ENCODE measurements around the gene PTPN14. TPM values are rescaled to one million over a fixed set of nuclear protein-coding genes. Genes with fewer than 3 reads are reported as not detected.
"Not testable (repeated sequence)": the region's sequence is repeated elsewhere in the genome, so short reads cannot be mapped to it uniquely, and the experiment has no call there.

Gene PTPN14
- total RNA-seq, 1 donor = under 0.01 TPM

DNA sequence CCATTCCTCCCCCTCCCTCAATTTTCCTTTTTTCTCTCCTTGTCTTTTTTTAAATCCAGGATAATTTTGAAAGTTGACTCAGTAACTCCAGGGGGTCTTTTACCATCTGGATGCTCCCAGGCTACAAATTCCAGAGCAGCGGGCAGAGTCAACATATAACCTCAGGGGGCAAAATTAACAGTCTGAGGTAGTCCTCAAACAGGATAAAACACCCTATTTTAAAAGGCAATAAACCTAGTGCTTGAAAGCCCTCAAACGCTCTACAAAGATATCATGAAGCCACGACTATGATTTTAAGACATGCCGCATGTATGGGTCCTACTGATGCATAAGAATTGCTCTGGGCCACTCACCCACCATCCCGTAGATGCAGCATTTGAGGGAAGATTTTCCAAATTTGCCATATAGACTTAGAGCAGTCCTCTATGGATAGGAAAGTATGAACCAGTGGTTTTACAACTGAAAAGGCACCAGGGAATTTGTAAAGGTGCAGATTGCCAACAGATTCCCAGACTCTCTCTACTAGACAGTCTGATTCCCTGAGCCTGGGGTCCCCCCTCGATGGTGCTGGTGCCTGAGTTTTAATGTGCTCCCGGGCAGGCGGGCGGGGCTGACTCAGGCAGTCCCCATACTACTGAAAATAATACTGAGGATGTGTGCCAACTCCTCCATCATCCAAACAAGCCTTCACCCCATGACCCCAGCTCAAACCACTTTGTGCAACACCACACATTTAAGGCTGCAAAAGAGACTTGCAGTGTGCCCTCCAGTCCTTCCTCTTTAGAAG, 37.2 kb downstream of the PTPN14 start:
- no peaks in the 10 kb centered on the region for H3K4me1 ChIP-seq (ENCODE audit: insufficient read depth, low read length)
- H3K27me3 ChIP-seq (ENCODE audit: insufficient read depth, low read length) = no peaks in the 10 kb centered on the region
- no peaks in the 10 kb centered on the region for H3K9me3 ChIP-seq (ENCODE audit: low read depth, low read length)
- no peak overlapping the region for H3K4me3 ChIP-seq (ENCODE audit: low read length)

DNA sequence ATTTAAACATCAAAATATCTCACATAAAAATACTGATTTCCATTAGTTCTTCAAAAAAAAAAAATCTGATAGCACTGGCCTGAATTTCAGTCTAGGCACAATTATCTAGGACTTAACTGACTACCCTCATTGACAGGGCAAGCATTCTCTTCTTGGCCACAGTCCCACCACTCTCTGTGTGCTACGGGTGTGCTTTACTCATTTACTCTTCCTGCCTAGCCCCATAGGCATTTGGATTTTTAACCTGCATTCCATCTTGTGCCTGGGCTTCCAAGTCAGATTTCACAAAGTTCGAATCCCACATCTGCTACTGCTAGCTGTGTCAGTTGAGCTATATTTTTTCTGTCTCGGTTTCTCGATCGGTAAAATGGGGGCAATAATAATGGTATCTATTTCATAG, 38.0 kb downstream of the PTPN14 start:
- Histone ChIP-seq H3K4me1 (ENCODE audit: insufficient read depth, low read length) (no peaks in the 10 kb centered on the region), H3K27me3 (ENCODE audit: insufficient read depth, low read length) (no peaks in the 10 kb centered on the region), H3K4me3 (ENCODE audit: low read length) (no peak overlapping the region), H3K9me3 (ENCODE audit: low read depth, low read length) (no peaks in the 10 kb centered on the region)

DNA sequence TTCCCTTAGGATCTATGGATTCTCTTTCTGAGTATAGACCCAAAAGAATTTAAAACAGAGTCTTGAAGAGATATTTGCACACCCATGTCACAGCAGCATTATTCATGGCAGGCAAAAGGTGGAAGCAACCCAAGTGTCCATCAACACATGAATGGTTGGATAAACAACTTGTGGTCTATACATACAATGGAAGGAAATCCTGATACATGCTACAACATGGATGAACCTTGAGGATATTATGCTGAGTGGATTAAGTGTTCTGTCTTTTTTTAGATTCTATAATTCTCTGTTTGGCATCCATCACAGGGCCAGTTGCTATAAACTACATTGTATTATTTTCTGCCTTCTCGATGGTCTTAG, 39.8 kb downstream of the PTPN14 start:
- Histone ChIP-seq H3K9me3 (ENCODE audit: low read depth, low read length) (no peaks in the 10 kb centered on the region), H3K4me3 (ENCODE audit: low read length) (no peak overlapping the region), H3K27me3 (ENCODE audit: insufficient read depth, low read length) (no peaks in the 10 kb centered on the region), H3K4me1 (ENCODE audit: insufficient read depth, low read length) (no peaks in the 10 kb centered on the region)

DNA sequence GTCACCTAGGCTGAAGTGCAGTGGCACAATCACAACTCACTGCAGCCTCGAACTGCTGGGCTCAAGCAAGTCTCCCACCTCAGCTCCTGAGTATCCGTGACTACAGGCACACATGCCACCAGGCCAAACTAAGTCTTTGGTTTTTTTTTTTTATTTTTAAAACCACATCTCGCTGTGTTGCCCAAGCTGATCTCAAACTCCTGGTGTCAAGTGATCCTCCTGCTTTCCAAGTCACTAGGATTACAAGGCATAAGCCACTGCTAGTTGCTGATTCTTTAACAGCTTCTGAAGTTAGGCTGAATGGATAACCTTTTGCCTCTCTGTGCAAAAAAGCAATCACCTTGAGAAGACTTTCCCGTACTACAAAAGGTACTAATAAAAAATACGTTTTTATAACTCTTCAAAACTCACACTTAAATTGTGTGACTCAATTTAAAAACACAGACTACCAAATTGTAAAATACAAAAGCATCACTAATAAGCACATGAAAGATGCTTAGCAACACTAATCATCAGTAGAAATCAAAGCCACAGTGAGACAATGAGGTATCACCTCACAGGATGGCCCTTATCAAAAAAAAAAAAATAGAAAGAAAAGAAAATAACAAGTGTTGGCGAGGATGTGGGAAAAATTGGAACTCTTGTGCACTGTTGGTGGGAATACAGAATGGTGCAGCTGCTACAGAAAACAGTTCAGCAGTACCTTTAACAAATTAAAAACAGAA, 40.3 kb downstream of the PTPN14 start:
- no peaks in the 10 kb centered on the region for H3K27me3 ChIP-seq (ENCODE audit: insufficient read depth, low read length)
- H3K9me3 ChIP-seq (ENCODE audit: low read depth, low read length) = no peaks in the 10 kb centered on the region
- no peak overlapping the region for H3K4me3 ChIP-seq (ENCODE audit: low read length)
- no peaks in the 10 kb centered on the region for H3K4me1 ChIP-seq (ENCODE audit: insufficient read depth, low read length)

DNA sequence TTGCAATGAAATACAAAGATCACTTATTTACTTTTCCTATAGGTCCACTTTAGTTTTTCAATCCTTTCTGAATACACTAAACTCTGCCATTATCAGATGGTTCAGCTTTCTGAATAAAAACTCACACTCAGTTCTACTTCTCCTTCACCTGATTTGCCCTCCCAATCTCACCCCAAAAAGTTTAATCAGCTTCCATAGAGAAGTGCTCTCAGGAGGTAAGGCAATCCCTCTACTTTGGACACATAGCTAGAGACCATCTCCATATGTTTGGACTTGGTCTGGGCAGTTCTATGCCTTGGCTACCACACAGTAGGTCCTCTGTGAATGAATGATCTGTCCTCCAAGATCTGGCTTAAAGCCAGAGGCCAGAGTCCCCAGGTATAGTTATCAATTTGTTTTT, 40.9 kb downstream of the PTPN14 start:
- Histone ChIP-seq H3K4me1 (ENCODE audit: insufficient read depth, low read length) (no peaks in the 10 kb centered on the region), H3K9me3 (ENCODE audit: low read depth, low read length) (no peaks in the 10 kb centered on the region), H3K4me3 (ENCODE audit: low read length) (no peak overlapping the region), H3K27me3 (ENCODE audit: insufficient read depth, low read length) (no peaks in the 10 kb centered on the region)

DNA sequence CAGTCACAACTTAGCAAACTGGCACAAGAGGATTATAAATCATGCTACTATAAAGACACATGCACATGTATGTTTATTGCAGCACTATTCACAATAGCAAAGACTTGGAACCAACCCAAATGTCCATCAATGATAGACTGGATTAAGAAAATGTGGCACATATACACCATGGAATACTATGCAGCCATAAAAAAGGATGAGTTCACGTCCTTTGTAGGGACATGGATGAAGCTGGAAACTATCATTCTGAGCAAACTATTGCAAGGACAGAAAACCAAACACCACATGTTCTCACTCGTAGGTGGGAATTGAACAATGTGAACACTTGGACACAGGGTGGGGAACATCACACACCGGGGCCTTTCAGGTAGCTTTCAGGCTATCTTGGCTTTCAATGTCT, 41.8 kb downstream of the PTPN14 start:
- H3K4me1 ChIP-seq (ENCODE audit: insufficient read depth, low read length); H3K9me3 ChIP-seq (ENCODE audit: low read depth, low read length); H3K4me3 ChIP-seq (ENCODE audit: low read length); H3K27me3 ChIP-seq (ENCODE audit: insufficient read depth, low read length): not testable (repeated sequence)

DNA sequence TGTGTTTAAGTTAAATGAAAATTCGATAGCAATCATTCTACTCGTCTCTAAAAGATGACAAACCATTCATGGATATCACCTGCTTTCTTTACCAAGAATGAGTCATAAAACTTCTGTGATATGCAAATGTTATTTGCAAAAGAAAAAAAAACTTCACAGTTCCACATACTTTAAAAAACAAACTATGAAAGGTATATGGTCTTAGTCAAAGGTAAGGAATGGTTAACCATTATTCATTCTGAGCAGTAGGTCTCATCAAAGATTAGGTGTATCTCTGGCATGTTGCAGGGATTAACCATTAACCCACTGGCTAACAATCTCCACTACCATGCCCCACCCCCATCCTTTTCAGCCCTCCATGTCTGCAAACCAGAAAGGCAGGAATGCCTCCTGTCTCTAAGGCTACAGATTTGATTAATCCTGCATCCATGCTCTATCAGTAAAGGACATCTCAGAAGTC, 44.4 kb downstream of the PTPN14 start:
- Histone ChIP-seq H3K9me3 (ENCODE audit: low read depth, low read length) (no peaks in the 10 kb centered on the region), H3K4me1 (ENCODE audit: insufficient read depth, low read length) (no peaks in the 10 kb centered on the region), H3K4me3 (ENCODE audit: low read length) (no peak overlapping the region), H3K27me3 (ENCODE audit: insufficient read depth, low read length) (peaks cover 3% of the 10 kb centered on the region)

DNA sequence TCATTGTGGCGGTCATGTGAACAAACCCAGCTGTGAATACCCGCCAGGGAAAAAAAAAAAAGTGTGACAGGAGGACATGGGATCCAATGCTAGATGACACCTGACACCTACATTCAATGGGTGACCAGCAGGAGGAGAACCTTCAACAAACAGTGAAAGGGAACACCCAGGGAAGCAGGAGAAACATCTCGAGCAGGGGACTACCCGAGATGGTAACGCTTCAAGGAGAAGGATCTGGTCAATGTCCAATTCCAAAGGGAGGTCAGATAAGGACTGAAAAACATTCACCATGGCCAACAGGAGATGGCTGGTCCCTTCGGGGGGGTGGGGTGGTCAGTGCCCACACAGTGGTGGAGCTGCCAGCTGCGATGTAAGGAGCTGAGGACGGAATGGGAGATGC, 46.3 kb downstream of the PTPN14 start:
- Histone ChIP-seq H3K4me3 (ENCODE audit: low read length) (no peak overlapping the region), H3K9me3 (ENCODE audit: low read depth, low read length) (no peaks in the 10 kb centered on the region), H3K27me3 (ENCODE audit: insufficient read depth, low read length) (peaks cover 3% of the 10 kb centered on the region), H3K4me1 (ENCODE audit: insufficient read depth, low read length) (no peaks in the 10 kb centered on the region)

DNA sequence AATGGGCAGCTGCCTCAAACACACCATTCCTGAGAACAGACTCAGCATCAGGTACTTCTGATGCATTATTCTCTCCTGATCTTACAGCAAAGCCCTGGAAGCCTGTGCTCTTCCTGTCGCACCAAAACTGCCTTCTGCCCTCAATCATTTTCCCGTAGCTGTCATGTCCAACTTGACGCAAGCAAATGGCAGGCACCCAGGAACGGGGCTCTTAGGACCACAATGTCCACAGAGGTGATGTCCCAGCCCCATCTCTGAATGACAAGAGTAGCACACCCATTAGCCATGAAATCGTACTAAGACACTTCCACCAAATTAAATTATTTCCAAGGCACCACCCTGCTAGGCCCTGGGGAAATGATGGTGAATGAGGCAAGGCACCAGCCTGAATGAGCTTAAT, 47.1 kb downstream of the PTPN14 start:
- Histone ChIP-seq H3K27me3 (ENCODE audit: insufficient read depth, low read length) (peaks cover 5% of the 10 kb centered on the region), H3K9me3 (ENCODE audit: low read depth, low read length) (no peaks in the 10 kb centered on the region), H3K4me1 (ENCODE audit: insufficient read depth, low read length) (no peaks in the 10 kb centered on the region), H3K4me3 (ENCODE audit: low read length) (no peak overlapping the region)

DNA sequence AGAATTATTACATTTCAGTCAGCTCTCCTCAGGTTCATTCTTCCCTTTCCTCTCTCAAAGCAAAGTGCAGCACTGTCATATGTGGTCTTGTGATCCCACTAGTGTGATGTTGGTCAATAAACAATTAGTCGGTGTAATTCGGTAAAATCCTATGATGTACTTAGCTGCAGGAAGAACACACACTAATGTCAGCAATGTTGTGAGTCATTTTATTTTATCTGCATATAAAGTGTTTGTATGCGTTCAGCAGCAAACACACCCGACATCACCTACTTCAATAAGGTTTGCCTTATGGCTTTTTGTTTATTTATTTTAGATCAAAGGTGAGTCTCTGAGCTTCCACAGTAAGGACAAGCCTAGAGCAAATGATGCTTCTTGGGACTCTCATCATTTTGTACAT, 47.8 kb downstream of the PTPN14 start:
- Histone ChIP-seq H3K27me3 (ENCODE audit: insufficient read depth, low read length) (peaks cover 5% of the 10 kb centered on the region), H3K4me1 (ENCODE audit: insufficient read depth, low read length) (no peaks in the 10 kb centered on the region), H3K9me3 (ENCODE audit: low read depth, low read length) (no peaks in the 10 kb centered on the region), H3K4me3 (ENCODE audit: low read length) (no peak overlapping the region)

DNA sequence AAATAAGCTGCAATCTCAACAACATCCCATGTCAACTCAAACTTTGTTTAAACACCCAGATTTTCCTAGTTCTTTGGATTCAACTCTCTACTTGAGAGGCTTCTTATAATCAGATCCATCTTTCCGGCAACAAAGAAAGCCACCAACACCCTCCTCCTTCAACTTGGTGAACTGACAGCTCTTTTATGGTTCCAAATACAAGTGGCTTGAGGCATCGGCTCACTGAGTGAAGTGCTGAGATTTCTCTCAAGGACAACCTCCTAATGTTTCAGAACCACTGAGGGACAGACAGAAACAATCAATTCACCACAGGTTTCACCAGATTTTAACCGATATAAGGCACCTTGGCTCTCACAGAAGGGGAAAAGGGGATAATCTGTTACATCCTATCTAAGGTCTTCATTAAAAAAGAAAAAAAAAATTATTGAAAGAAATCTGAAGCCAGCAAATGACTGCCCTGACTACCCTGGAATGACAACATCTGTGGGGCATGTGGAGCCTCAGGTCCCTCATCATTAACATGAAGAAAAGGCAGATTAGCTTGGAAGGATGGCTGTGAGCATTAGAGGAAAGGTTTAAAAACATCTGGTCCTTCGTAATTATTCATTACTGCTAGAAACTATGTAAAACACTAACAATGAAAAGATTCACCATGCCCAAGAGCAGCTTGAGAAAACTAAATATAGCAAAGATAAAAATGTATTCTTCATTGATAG, 50.9 kb downstream of the PTPN14 start:
- H3K4me3 ChIP-seq (ENCODE audit: low read length) = no peak overlapping the region
- H3K4me1 ChIP-seq (ENCODE audit: insufficient read depth, low read length) = no peaks in the 10 kb centered on the region
- peaks cover 5% of the 10 kb centered on the region for H3K27me3 ChIP-seq (ENCODE audit: insufficient read depth, low read length)
- no peaks in the 10 kb centered on the region for H3K9me3 ChIP-seq (ENCODE audit: low read depth, low read length)

DNA sequence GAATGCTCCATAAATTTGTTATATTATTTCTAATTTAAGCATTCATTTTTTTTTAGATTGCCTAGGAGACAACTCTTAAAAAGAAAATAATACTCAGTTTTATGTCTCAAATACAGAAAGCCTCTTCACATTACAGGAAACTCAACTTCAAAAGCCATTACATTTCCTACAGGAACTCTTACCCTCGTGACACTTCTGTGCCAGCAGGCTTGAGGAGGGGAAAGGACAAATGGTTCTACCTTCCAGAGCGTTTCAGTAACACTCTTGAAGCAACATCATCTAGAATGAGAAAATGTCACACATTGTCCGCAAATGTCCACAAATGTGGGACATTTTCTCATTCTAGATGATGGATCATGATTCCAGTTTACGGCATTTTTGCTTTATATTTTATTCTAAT, 51.7 kb downstream of the PTPN14 start:
- Histone ChIP-seq H3K4me1 (ENCODE audit: insufficient read depth, low read length) (no peaks in the 10 kb centered on the region), H3K27me3 (ENCODE audit: insufficient read depth, low read length) (peaks cover 5% of the 10 kb centered on the region), H3K4me3 (ENCODE audit: low read length) (no peak overlapping the region), H3K9me3 (ENCODE audit: low read depth, low read length) (no peaks in the 10 kb centered on the region)

DNA sequence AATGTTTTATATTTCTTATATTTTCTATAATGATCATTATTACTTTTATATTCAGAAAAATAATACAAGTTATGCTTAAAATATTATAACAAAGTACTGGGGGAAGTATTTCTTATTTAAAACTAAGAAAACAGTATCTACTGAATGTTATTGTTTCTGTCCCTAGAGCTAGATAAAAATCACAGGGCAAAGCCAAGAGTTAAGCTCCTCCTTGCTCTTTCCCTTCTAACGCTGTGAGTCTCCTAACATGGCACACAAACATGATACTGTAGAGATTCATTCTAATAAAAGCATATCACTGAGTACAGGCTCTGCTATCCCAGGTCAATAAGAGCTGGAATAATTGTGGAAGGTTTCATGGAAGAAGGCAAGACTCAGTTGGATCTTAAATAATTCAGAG, 53.4 kb downstream of the PTPN14 start:
- H3K9me3 ChIP-seq (ENCODE audit: low read depth, low read length) = no peaks in the 10 kb centered on the region
- no peaks in the 10 kb centered on the region for H3K4me1 ChIP-seq (ENCODE audit: insufficient read depth, low read length)
- H3K27me3 ChIP-seq (ENCODE audit: insufficient read depth, low read length) = peaks cover 2% of the 10 kb centered on the region
- no peak overlapping the region for H3K4me3 ChIP-seq (ENCODE audit: low read length)

DNA sequence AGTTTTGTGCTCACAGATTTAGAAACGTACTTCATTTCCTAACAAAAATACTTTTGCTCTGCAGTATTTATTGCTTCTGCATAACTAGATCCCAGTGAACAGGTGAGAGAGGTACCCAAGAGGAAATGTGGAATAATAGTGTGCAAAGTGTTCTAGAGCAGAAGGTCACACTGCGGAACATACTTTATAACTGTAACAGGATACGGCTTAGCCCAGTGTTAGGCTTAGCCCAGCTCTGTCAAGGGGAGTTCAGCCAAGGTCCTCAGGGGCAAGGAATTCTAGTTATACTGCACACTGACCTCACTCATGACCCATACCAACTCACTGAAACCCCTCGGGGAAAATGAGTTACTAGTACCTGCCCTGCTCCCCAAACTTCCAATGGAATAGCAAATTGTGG, 55.3 kb downstream of the PTPN14 start:
- H3K9me3 ChIP-seq (ENCODE audit: low read depth, low read length) = no peaks in the 10 kb centered on the region
- H3K27me3 ChIP-seq (ENCODE audit: insufficient read depth, low read length) = peaks cover 2% of the 10 kb centered on the region
- no peaks in the 10 kb centered on the region for H3K4me1 ChIP-seq (ENCODE audit: insufficient read depth, low read length)
- H3K4me3 ChIP-seq (ENCODE audit: low read length) = no peak overlapping the region

DNA sequence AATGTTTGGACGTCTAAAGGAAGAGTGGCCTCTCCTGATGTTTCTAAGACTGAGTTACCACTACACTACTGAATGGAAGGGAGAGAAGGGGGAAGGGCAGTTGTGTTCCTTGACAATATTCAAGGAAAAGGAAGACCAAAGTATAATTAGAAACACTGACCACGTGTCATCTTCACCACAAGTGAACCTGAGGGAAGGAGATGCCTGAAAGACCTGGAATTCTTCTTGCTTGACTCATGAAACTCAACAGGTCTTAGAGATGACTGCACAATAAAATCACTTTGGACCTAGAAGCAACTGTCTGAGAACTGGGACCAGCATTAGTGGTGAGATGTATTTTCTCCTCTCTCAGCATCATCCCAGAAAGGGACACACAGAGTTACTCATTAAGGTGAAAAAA, 56.7 kb downstream of the PTPN14 start:
- no peaks in the 10 kb centered on the region for H3K9me3 ChIP-seq (ENCODE audit: low read depth, low read length)
- H3K27me3 ChIP-seq (ENCODE audit: insufficient read depth, low read length) = no peaks in the 10 kb centered on the region
- H3K4me3 ChIP-seq (ENCODE audit: low read length) = no peak overlapping the region
- no peaks in the 10 kb centered on the region for H3K4me1 ChIP-seq (ENCODE audit: insufficient read depth, low read length)

Measured in mononuclear cell (primary cell).